HG02763 (cell line): ENCODE measurements around the gene IL17RC.
"Not testable (repeated sequence)": the region's sequence is repeated elsewhere in the genome, so short reads cannot be mapped to it uniquely, and the experiment has no call there.

Experiments
- ATAC-seq: cut with Tn5 transposase; IDR thresholded peaks from one replicate; pipeline ENCODE4 v1.9.1; 2021; ENCODE audit warnings: mild to moderate bottlenecking, moderate library complexity; ENCODE audit not compliant: unreplicated experiment

The IL17RC gene

GRCh38 chr3:9916734-9917680 is at the start of gene IL17RC:
Gene IL17RC (plus strand): TSS chr3:9917098. CDS start chr3:9917316, 218 bp downstream.
- ATAC-seq, result no peak

GRCh38 chr3:9867106-9867505 is 49.8 kb upstream of the IL17RC start:
- ATAC-seq, result no peak

DNA sequence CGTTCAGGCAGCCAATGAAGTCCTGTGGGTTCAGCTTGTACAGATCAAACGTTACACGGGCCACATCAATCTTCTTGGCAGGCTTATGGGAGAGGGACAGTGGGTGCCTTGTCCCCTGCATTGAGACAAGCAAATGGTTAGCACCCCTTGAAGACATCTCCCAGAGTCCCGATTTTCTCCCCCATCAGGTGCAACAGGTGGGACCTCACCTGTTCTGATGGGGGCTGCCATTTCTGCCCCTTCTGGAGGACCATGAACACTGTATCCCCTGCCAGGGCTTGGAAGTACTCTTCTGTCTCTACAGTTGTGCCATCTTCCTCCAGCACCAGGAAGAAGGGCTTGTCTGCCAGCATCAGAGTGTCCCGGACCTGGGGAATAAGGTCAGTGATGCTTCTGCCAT is 46.9 kb upstream of the IL17RC start:
- ATAC-seq, result no peak

DNA sequence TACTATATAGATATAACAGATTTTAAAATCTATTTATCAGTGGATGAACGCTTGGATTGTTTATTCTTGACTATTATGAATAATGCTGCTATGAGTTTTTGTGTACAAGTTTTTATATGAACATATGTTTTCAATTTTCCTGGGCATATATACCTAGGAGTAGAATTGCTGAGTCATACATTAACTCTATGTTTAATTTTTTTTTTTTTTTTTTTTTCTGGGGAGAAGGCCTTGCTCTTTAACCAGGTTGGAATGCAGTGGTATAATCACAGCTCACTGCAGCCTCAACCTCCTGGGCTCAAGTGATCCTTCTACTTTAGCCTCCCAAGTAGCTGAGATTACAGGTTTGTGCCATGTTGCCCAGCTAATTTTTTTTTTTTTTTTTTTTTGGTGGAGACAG is 45.9 kb upstream of the IL17RC start:
- ATAC-seq, result no peak

GRCh38 chr3:9872067-9872466 is 44.8 kb upstream of the IL17RC start:
- not testable (repeated sequence) for ATAC-seq

DNA sequence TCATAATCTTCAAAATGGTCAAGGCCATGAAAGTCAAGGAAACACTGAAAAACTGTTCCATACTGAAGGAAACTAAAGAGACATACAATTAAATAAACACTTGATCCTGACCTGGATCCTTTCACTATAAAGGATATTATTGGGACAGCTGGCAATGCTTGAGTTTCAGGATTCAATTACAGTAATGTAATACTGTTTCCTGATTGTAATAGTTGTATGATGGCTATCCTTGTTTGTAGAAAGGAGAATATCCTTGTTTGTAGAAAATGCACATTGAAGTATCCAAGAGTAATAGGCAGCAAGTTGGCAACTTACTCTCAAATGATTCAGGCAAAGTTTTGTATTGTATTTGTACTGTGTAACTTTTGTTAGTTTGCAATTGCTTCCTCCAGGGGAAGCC is 41.5 kb upstream of the IL17RC start:
- no peak for ATAC-seq

GRCh38 chr3:9876255-9876654 is 40.6 kb upstream of the IL17RC start:
- not testable (repeated sequence) for ATAC-seq

DNA sequence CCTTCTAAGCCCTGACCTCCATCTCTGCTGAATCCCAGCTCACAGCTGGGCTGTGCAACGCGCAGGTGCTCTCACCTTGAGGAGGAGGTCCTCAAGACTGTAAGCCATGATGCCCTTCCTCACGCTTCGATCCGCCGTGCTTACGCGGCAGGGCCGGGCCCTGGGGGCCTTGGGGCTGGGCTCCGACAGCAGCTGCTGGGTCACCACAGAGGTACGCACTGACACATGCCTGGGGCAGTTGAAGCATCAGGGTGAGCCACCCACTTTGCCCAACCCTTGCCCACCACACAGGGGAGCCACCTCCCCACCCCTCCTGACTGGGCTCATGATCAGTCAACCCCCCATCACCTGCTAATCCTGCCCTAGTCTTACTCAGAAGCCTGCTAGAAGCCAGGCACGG is 39.9 kb upstream of the IL17RC start:
- no peak for ATAC-seq

- no peak for ATAC-seq
Observed at GRCh38 chr3:9878700-9879099, 38.2 kb upstream of the IL17RC start.

DNA sequence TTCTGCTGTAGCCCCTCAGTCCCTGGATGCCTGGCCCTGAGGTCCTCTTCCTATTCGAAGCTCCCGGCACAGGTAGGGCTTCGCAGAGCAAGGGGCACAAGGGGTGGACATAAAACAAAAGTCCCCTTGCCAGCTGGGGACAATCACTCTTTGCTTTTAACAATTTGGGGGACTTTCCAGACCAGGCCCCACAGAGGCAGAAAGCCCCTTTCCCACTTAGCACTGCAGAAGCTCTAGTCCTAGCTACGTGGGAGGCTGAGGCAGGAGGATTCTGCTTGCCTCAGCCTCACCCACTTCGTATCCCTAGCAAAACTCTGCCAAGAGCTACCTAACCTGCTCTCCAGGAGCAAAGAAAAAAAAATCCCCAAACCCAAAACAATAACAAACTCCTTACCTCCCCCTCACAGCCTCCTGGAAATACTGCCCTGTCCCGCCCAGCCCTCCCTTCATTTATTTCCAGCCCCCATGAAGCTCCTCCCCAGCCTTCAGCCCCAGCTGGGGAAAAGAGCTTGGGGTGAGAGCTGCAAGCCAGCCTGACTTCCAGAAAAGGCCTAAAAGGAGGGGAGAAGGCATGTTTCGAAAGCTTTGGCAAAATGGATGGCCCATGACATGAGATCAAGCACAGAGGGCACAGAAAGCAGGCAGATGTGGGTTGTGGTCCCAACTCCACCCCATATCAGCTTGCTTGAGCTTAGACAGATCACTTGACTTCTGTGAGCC is 36.9 kb upstream of the IL17RC start, which contains the start of gene CIDEC:
Gene CIDEC (minus strand): TSS at position 424 of the 720 bp plus-strand sequence. CDS start 1,767 bp downstream, outside the sequence.
- ATAC-seq, result no peak

GRCh38 chr3:9881441-9881840 is 35.5 kb upstream of the IL17RC start:
- ATAC-seq, result no peak

DNA sequence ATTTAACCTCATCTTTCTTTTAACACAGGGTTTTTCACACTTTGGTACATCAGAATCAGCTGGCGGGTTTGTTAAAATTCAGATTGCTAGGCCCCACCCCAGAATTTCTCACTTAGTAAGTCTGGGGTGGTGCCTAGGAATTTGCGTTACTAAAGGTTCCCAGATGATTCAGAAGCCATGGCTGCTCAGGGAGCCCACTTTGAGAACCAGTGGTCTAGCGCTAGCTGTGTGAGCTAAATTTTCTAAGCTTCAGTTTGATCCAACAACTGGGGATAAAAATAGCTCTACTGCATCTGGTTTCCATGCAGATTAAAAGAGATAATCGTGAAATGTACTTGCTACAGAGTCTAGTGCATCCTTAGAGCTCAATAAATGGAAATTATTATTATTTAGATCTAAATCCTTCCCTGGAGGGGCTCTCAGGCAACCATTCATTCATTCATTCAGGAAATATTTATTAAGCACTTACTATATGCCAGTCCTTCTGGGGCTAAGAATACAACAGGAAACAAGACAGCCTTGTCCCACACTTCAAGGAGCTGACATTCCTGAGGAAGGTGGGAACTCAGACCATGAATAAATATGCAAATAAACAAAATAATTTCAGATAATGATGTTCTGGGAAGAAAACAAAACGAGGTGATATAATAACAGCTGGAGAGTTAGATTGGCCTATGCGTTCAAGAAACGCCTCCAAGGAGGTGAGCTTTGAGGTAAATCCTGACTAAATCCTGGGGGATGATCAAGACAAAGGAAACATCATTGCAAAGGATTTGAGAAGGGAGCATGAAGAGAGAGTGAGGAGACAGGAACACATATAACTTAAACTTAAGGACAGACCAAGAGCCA is 33.0 kb upstream of the IL17RC start:
- no peak for ATAC-seq

- ATAC-seq, result no peak
Observed at GRCh38 chr3:9884555-9885165, 32.2 kb upstream of the IL17RC start.

DNA sequence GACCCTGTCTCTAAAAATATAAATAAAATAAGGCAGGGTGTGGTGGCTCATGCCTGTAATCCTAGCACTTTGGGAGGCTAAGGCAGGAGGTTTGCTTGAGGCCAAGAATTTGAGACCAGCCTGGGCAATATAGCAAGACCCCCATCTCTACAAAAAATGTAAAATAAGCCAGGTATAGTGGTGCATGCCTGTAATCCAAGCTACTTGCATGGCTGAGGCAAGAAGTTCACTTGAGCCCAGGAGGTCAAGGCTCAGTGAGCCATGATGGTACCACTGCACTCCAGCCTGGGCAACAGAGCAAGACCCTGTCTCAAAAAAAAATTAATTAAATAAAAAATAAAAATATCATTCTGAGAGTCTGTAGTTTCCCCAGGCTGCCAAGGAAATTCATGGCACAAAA is 30.6 kb upstream of the IL17RC start:
- ATAC-seq, result no peak

- no peak for ATAC-seq
Observed at GRCh38 chr3:9887480-9887879, 29.4 kb upstream of the IL17RC start.

DNA sequence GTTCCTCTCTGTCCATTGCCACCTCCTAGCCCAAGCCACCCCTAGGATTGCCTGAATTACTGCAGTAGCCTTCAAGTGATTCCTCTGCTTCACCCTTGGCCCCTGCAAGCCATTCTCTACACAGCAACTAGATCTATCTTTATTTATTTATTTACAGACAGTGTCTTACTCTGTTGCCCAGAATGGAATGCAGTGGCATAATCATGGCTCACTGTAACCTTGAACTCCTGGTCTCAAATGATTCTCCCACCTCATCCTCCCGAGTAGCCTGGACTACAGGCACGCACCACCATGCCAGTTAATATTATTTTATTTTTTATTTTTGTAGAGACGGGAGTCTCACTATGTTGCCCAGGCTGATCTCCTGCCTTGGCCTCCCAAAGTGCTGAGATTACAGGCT is 28.4 kb upstream of the IL17RC start:
- ATAC-seq, result no peak

DNA sequence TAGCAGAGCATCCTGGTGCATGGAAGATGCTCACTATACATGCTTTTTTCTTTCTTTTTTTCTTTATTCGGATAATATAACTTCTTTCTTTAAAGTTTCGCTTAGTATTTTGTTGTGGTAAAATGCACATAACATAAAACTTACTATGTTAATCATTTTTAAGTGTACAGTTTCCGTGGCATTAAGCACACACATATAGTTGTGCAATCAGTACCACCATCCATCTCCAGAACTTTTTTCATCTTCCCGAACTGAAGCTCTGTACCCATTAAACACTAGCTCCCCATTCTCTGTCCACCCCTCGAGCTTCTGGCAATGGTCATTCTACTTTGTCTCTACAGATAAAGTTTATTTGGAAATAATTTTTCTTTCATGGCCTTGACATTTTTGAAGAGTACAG is 27.5 kb upstream of the IL17RC start:
- ATAC-seq, result no peak

- ATAC-seq, result peak; percentile 79
Observed at GRCh38 chr3:9890249-9891071, 26.4 kb upstream of the IL17RC start, which contains the start of gene JAGN1. Gene JAGN1 (plus strand): TSS chr3:9890610. CDS start chr3:9890723, 113 bp downstream.

DNA sequence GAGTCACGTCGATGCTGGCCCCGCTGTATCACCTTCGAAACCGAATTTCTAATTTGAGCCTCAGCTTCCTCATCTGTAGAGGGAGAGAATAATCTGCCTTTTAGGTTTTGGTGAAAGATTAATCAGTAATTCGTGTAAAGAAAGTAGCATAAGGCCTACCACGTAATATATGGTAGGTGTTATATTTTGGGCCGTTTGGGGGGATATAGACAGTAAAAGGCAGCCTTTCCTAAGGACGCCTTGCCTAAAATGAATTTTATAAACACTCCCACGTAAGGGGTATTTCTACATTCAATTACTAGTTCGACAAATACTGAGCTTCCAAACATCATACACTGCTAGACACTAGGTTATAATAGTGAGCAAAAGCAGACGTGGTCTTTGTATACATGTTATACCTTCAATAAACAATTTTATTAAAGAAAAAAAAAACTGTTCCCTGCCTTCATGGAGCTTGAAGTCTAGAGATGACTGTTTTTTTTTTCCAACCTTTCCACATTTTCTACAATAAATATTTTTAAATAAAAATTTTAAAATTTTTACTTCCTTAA is 25.8 kb upstream of the IL17RC start:
- ATAC-seq, result no peak
